ENCODE measurements around the gene CCT7. TPM values are rescaled to one million over a fixed set of nuclear protein-coding genes. Genes with fewer than 3 reads are reported as not detected.

The CCT7 gene
- total and polyA plus RNA-seq, 4 experiments from 2014 or later, result 187 to 400 (median 213) TPM

DNA sequence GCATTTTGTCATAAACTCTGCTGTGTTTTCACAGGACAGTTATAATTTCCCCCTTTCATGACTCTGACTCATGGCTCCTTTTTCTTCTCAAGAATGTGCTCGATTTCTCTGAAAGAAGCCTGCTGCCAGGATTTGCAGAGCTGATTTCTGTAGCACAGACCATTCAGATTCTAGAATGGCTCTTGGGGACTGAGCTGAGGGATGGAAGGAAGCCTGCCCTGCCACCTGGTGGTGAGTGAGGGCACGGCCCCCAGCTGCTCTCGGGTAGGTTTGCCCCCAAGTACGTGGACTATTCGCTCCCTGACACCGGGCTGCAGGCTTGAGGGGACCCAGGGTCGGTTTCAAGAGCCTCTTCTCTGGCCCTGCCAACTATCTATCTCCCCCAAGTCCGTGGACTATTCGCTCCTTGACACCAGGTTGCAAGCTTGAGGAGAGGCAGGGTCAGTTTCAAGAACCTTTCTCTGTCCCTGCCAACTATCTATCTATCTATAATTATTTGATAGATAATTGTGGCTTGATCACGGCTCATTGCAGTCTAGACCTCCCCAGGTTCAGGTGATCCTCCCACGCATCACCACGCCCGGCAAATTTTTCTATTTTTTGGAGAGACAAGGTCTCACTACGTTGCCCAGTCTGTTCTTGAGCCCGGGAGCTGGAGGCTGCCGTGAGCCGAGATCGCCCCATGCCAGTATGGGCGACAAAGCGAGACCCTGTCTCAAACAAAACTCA, 21.5 kb upstream of the CCT7 start:
- Histone ChIP-seq H3K27ac (ENCODE audit: low read depth, low read length) (no peak overlapping the region), H3K27me3 (ENCODE audit: insufficient read depth, low read length) (no peaks in the 10 kb centered on the region), H3K36me3 (ENCODE audit: insufficient read depth, low read length) (no peaks in the 10 kb centered on the region), H3K4me1 (ENCODE audit: insufficient read depth, low read length) (peaks cover 33% of the 10 kb centered on the region), H3K4me3 (ENCODE audit: low read length in 2 of 2) (no peak overlapping the region), H3K9me3 (ENCODE audit: control insufficient read depth in 1 of 2, low read length in 2 of 2) (no peaks in the 10 kb centered on the region)
- POLR2A ChIA-PET (ENCODE audit: partially characterized antibody), result interaction anchor here (1.0 to 3.6 kb wide), 9 partner anchors 10 to 1881 kb away, joined by 3 to 51 read pairs (median 3); partner anchors contain the start of genes ALMS1, CCT7, FBXO41 and PRADC1
- peaks cover 0 to 4% of the 10 kb centered on the region in 2 donors for H3K36me3 Mint-ChIP-seq
- peak overlapping the region in 5 of 7 donors; percentile 23 to 97 (median 76) for H3K27ac Mint-ChIP-seq
- peak; percentile 58 to 70 (median 65) for DNase-seq
- H3K4me1 Mint-ChIP-seq, result peaks cover 25 to 38% (median 31%) of the 10 kb centered on the region in 4 donors
- intact Hi-C loops (cut with micrococcal nuclease), result loop anchor here (1.0 to 5.0 kb wide), 3 partner anchors 35 to 525 kb away; partner anchors contain the start of genes EGR4 and TPRKB
- peaks cover 8 to 9% of the 10 kb centered on the region in 2 donors for H3K27me3 Mint-ChIP-seq
- CTCF ChIA-PET (ENCODE audit: partially characterized antibody), result interaction anchor here (0.6 to 8.1 kb wide), 40 partner anchors 8 to 524 kb away, joined by 3 to 77 read pairs (median 4); partner anchors contain the start of genes ALMS1, CCT7, NOTO and PRADC1
- H3K4me3 Mint-ChIP-seq, result peak overlapping the region; percentile 45 to 83 (median 58)
- no peaks in the 10 kb centered on the region for H3K9me3 Mint-ChIP-seq

DNA sequence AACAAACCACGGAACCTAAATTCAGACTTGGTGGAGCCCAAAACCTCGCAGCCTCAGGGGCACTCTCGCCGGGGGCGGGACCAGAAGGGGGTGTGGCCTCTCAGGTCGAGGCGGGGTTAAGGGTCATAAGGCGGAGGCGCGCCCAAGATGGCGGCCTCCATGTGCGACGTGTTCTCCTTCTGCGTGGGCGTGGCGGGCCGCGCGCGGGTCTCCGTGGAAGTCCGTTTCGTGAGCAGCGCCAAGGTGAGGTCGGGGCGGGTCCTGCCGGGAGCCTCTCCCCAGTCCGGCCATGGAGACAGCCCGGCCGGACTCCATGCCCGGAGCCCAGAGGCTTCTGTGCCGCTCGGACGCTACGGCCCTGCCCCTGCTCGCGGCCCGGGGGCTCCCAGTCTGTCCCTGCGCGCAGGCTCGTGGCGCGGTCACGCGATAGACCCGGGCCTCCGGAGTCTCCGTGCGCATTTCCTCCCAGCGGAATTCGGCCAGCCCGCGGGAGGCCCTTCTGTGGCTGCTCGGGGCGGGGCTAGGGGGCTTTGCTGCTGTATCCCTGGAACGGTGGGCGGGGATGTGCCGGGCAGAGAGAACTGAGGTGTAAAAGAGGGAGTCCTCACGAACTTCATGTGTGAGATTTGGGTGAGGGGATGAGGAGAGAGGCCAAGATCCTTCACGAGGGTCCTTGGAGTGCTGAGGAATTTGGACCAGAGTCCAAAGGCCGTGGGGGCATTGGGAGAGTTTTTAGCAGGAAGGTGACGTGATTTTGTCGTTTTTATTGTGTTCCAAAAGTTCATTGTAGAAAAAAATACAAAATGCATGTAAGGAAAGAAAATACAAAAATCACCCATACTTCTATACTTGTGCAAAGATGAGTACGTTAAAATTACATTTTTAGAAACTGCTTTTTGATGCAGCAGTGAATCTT, 19.7 kb upstream of the CCT7 start, which contains the start of gene SMYD5:
SMYD5 (plus strand) TSS at position 126 of the 916 bp plus-strand sequence; CDS start at position 148, 22 bp downstream.
- Mint-ChIP-seq H3K4me3 (peak within 1 kb of the TSS; percentile 88 to 99 (median 94)), H3K27ac (peak within 1 kb of the TSS; percentile 89 to 98 (median 95)), H3K27me3 (peaks cover 1 to 4% of the 10 kb centered on the region in 2 donors), H3K4me1 (peaks cover 25 to 38% (median 31%) of the 10 kb centered on the region in 4 donors), H3K36me3 (peaks cover 0 to 9% of the 10 kb centered on the region in 2 donors), H3K9me3 (no peaks in the 10 kb centered on the region)
- POLR2A ChIA-PET (ENCODE audit: partially characterized antibody), result interaction anchor here (1.2 to 3.6 kb wide), 3 partner anchors 18 to 24 kb away, joined by 3 to 51 read pairs (median 17); partner anchors contain the start of genes CCT7 and PRADC1
- Histone ChIP-seq H3K9me3 (ENCODE audit: control insufficient read depth in 1 of 2, low read length in 2 of 2) (no peaks in the 10 kb centered on the region), H3K36me3 (ENCODE audit: insufficient read depth, low read length) (no peaks in the 10 kb centered on the region), H3K4me3 (ENCODE audit: low read length in 2 of 2) (peak within 1 kb of the TSS; percentile 76 to 85), H3K27ac (ENCODE audit: low read depth, low read length) (peak within 1 kb of the TSS; percentile 53), H3K27me3 (ENCODE audit: insufficient read depth, low read length) (no peaks in the 10 kb centered on the region), H3K4me1 (ENCODE audit: insufficient read depth, low read length) (peaks cover 33% of the 10 kb centered on the region)
- intact Hi-C loops (cut with micrococcal nuclease), result loop anchor here (1.0 to 5.0 kb wide), 5 partner anchors 20 to 523 kb away; partner anchors contain the start of genes ALMS1, CCT7, EGR4 and SFXN5
- CTCF ChIA-PET (ENCODE audit: partially characterized antibody), result interaction anchor here (0.8 to 8.1 kb wide), 10 partner anchors 8 to 128 kb away, joined by 3 to 77 read pairs (median 10); partner anchors contain the start of genes CCT7 and PRADC1
- DNase-seq, result peak; percentile 88 to 91 (median 89)

DNA sequence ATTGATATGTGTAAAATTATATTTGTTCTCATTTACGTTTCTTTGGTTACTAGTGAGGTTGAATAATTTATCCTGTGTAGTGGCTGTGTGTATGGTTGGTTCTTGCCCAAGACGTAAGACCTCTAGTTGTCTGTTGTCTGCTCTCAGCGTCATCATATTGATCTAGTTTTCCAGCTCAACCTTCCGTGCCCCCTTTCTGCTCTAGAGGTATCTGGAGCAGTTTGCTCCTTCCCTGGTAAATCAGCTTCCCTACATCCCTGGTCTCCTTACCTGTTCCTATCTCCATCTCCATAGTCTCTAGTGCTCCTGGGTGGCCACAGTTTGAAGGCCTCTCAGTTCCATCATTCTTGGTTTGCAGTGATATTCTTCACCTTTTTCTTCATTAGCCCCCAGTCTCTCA, 18.9 kb upstream of the CCT7 start:
- H3K9me3 Mint-ChIP-seq, result no peaks in the 10 kb centered on the region
- H3K36me3 ChIP-seq (ENCODE audit: insufficient read depth, low read length), result peaks cover 6% of the 10 kb centered on the region
- peaks cover 0 to 16% of the 10 kb centered on the region in 2 donors for H3K36me3 Mint-ChIP-seq
- ChIA-PET CTCF (ENCODE audit: partially characterized antibody) (interaction anchor here (0.8 to 3.6 kb wide), 4 partner anchors 16 to 129 kb away, joined by 3 to 9 read pairs (median 5); partner anchors contain the start of gene PRADC1), POLR2A (ENCODE audit: partially characterized antibody) (interaction anchor here (2.7 kb wide), 1 partner anchor 17 kb away, joined by 17 read pairs; the partner anchor contains the start of genes CCT7 and PRADC1)
- no peaks in the 10 kb centered on the region for H3K27me3 ChIP-seq (ENCODE audit: insufficient read depth, low read length)
- H3K4me3 Mint-ChIP-seq, result peak overlapping the region; percentile 88 to 99 (median 94)
- H3K27me3 Mint-ChIP-seq, result no peaks in the 10 kb centered on the region
- H3K27ac Mint-ChIP-seq, result peak overlapping the region; percentile 38 to 94 (median 72)
- no peak overlapping the region for H3K27ac ChIP-seq (ENCODE audit: low read depth, low read length)
- no peak for DNase-seq
- no peaks in the 10 kb centered on the region for H3K9me3 ChIP-seq (ENCODE audit: control insufficient read depth in 1 of 2, low read length in 2 of 2)
- H3K4me3 ChIP-seq (ENCODE audit: low read length in 2 of 2), result no peak overlapping the region
- peaks cover 25 to 38% (median 31%) of the 10 kb centered on the region in 4 donors for H3K4me1 Mint-ChIP-seq
- intact Hi-C loops (cut with micrococcal nuclease), result no loop called here
- H3K4me1 ChIP-seq (ENCODE audit: insufficient read depth, low read length), result peaks cover 33% of the 10 kb centered on the region

DNA sequence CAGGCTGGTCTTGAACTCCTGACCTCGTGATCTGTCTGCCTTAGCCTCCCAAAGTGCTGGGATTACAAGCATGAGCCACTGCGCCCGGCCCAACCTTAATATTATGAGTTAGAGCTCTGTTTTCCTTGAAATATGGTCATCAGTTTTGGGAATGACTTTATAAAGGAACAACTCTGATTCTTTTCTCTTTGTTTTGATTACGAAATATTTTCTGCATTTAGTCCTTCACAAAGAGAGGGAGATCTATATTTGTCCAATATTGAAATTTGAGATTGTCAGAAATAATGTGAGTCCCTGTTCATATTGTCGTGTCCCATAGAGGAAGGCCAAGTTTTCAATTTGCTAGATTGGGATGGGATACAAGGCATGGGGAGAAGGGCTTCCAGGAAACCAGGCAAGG, 16.9 kb upstream of the CCT7 start:
- H3K27ac Mint-ChIP-seq, result peak overlapping the region in 1 of 7 donors; percentile 18
- Histone ChIP-seq H3K27ac (ENCODE audit: low read depth, low read length) (no peak overlapping the region), H3K4me3 (ENCODE audit: low read length in 2 of 2) (no peak overlapping the region), H3K4me1 (ENCODE audit: insufficient read depth, low read length) (peaks cover 32% of the 10 kb centered on the region), H3K36me3 (ENCODE audit: insufficient read depth, low read length) (peaks cover 25% of the 10 kb centered on the region), H3K27me3 (ENCODE audit: insufficient read depth, low read length) (no peaks in the 10 kb centered on the region), H3K9me3 (ENCODE audit: control insufficient read depth in 1 of 2, low read length in 2 of 2) (no peaks in the 10 kb centered on the region)
- DNase-seq, result no peak
- H3K4me3 Mint-ChIP-seq, result no peak overlapping the region
- H3K9me3 Mint-ChIP-seq, result no peaks in the 10 kb centered on the region
- peaks cover 9 to 35% of the 10 kb centered on the region in 2 donors for H3K36me3 Mint-ChIP-seq
- no peaks in the 10 kb centered on the region for H3K27me3 Mint-ChIP-seq
- CTCF ChIA-PET (ENCODE audit: partially characterized antibody), result interaction anchor here (0.6 to 3.6 kb wide), 3 partner anchors 11 to 1886 kb away, joined by 3 to 9 read pairs (median 3); partner anchors contain the start of gene ZNF638
- peaks cover 25 to 38% (median 31%) of the 10 kb centered on the region in 4 donors for H3K4me1 Mint-ChIP-seq
- POLR2A ChIA-PET (ENCODE audit: partially characterized antibody), result interaction anchor here (2.7 kb wide), 1 partner anchor 16 kb away, joined by 17 read pairs; the partner anchor contains the start of genes CCT7 and PRADC1
- intact Hi-C loops (cut with micrococcal nuclease), result no loop called here

DNA sequence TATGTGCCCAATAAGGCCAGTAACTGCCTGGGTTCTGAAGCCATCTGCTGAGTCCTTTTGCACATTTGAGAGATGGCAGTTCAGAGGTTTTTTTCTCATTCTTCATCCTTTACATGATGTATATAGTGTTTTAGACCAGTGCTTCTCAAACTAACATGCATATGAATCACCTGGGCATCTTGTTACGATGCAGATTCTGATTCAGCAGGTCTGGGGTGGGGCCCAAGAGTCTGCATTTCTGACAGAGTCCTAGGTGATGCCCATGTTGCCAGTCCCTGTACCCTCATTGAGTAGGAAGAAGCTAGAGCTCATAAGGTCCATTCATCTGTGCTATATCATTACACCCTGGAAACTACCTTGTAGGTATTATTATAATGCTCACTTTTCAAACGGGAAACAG, 16.3 kb upstream of the CCT7 start:
- POLR2A ChIA-PET (ENCODE audit: partially characterized antibody), result interaction anchor here (2.0 kb wide), 1 partner anchor 16 kb away, joined by 11 read pairs; the partner anchor contains the start of genes CCT7 and PRADC1
- peaks cover 21 to 32% (median 26%) of the 10 kb centered on the region in 4 donors for H3K4me1 Mint-ChIP-seq
- H3K9me3 Mint-ChIP-seq, result no peaks in the 10 kb centered on the region
- Histone ChIP-seq H3K4me1 (ENCODE audit: insufficient read depth, low read length) (peaks cover 25% of the 10 kb centered on the region), H3K27me3 (ENCODE audit: insufficient read depth, low read length) (no peaks in the 10 kb centered on the region), H3K27ac (ENCODE audit: low read depth, low read length) (no peak overlapping the region), H3K4me3 (ENCODE audit: low read length in 2 of 2) (no peak overlapping the region), H3K9me3 (ENCODE audit: control insufficient read depth in 1 of 2, low read length in 2 of 2) (no peaks in the 10 kb centered on the region), H3K36me3 (ENCODE audit: insufficient read depth, low read length) (peaks cover 30% of the 10 kb centered on the region)
- peak overlapping the region in 1 of 8 donors; percentile 7 for H3K4me3 Mint-ChIP-seq
- intact Hi-C loops (cut with micrococcal nuclease), result no loop called here
- H3K27ac Mint-ChIP-seq, result peak overlapping the region in 1 of 7 donors; percentile 18
- CTCF ChIA-PET (ENCODE audit: partially characterized antibody), result interaction anchor here (1.3 to 3.6 kb wide), 2 partner anchors 11 to 40 kb away, joined by 3 to 9 read pairs; no protein-coding TSS in a partner anchor
- peaks cover 15 to 41% of the 10 kb centered on the region in 2 donors for H3K36me3 Mint-ChIP-seq
- no peaks in the 10 kb centered on the region for H3K27me3 Mint-ChIP-seq
- no peak for DNase-seq

DNA sequence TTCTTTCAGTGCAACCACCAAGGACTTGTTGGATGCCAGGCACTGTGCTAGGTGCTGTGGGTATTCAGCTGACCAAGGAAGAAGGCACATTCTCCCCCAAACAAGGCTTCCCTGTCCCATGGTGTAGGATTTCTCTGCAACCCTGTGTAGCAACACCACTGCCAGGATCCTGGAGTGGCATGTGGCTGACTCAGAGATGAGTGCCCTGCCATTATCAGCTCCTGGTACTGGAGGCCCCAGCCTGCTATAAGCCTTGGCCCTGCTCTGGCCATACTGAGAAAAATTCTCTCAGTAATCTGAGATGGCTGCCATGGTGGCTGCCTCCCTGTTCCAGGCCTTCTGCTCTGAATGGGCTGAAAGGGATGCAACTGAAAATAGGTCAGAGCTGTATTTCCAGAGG, 15.8 kb upstream of the CCT7 start:
- Mint-ChIP-seq H3K9me3 (no peaks in the 10 kb centered on the region), H3K27ac (no peak overlapping the region), H3K27me3 (no peaks in the 10 kb centered on the region), H3K36me3 (peaks cover 15 to 44% of the 10 kb centered on the region in 2 donors), H3K4me1 (peaks cover 20 to 27% (median 23%) of the 10 kb centered on the region in 4 donors), H3K4me3 (no peak overlapping the region)
- H3K27ac ChIP-seq (ENCODE audit: low read depth, low read length), result no peak overlapping the region
- peaks cover 35% of the 10 kb centered on the region for H3K36me3 ChIP-seq (ENCODE audit: insufficient read depth, low read length)
- H3K9me3 ChIP-seq (ENCODE audit: control insufficient read depth in 1 of 2, low read length in 2 of 2), result no peaks in the 10 kb centered on the region
- no peak overlapping the region for H3K4me3 ChIP-seq (ENCODE audit: low read length in 2 of 2)
- H3K27me3 ChIP-seq (ENCODE audit: insufficient read depth, low read length), result no peaks in the 10 kb centered on the region
- intact Hi-C loops (cut with micrococcal nuclease), result no loop called here
- no peak for DNase-seq
- peaks cover 20% of the 10 kb centered on the region for H3K4me1 ChIP-seq (ENCODE audit: insufficient read depth, low read length)
- ChIA-PET CTCF (ENCODE audit: partially characterized antibody) (interaction anchor here (1.3 to 3.6 kb wide), 2 partner anchors 10 to 41 kb away, joined by 3 to 9 read pairs; no protein-coding TSS in a partner anchor), POLR2A (ENCODE audit: partially characterized antibody) (interaction anchor here (2.0 kb wide), 1 partner anchor 15 kb away, joined by 11 read pairs; the partner anchor contains the start of genes CCT7 and PRADC1)

Measured in CD4-positive, alpha-beta memory T cell (primary cell).